ENCODE measurements around the gene RUNX1. TPM values are rescaled to one million over a fixed set of nuclear protein-coding genes. Genes with fewer than 3 reads are reported as not detected.

Gene RUNX1
- total RNA-seq, 1 experiment from 2014 or later, result 0.52 TPM

- Histone ChIP-seq H3K4me3 (ENCODE audit: low read depth, low read length, poor library complexity, severe bottlenecking) (no peak overlapping the region), H3K9me3 (ENCODE audit: low read depth, low read length, poor library complexity, severe bottlenecking) (no peaks in the 10 kb centered on the region), H3K27ac (ENCODE audit: low read depth, low read length, poor library complexity, severe bottlenecking) (no peak overlapping the region), H3K36me3 (ENCODE audit: insufficient read depth, low read length, poor library complexity, severe bottlenecking) (no peaks in the 10 kb centered on the region), H3K27me3 (replicated peaks; ENCODE audit: insufficient read depth, low read depth, low read length, poor library complexity) (peaks cover 3% of the 10 kb centered on the region), H3K4me1 (ENCODE audit: insufficient read depth, low read length, poor library complexity, severe bottlenecking) (no peaks in the 10 kb centered on the region)
- CTCF ChIA-PET, result no interaction called here
- no TSS peak for BruUV-seq (replicated peaks)
- no peak for TF ChIP-seq EZH2 (IDR thresholded peaks at IDR 0.05; ENCODE audit: borderline replicate concordance, low read depth, low read length, poor library complexity, severe bottlenecking)
- no peak for TF ChIP-seq CTCF (conservative IDR thresholded peaks at IDR 0.05; ENCODE audit: low read depth, low read length)
- POLR2A ChIA-PET (ENCODE audit: low non-redundant PET), result no interaction called here
- DNase-seq (ENCODE audit: low spot score), result no peak
- intact Hi-C loops (cut with micrococcal nuclease; ENCODE audit: unreplicated experiment), result no loop called here
These were observed 30.1 kb upstream of the RUNX1 start for GRCh38 chr21:35079181-35079580.

- intact Hi-C loops (cut with micrococcal nuclease; ENCODE audit: unreplicated experiment), result no loop called here
- H3K27me3 ChIP-seq (replicated peaks; ENCODE audit: insufficient read depth, low read depth, low read length, poor library complexity), result peaks cover 3% of the 10 kb centered on the region
- H3K9me3 ChIP-seq (ENCODE audit: low read depth, low read length, poor library complexity, severe bottlenecking), result no peaks in the 10 kb centered on the region
- TF ChIP-seq EZH2 (IDR thresholded peaks at IDR 0.05; ENCODE audit: borderline replicate concordance, low read depth, low read length, poor library complexity, severe bottlenecking) (no peak), CTCF (conservative IDR thresholded peaks at IDR 0.05; ENCODE audit: low read depth, low read length) (no peak)
- H3K4me1 ChIP-seq (ENCODE audit: insufficient read depth, low read length, poor library complexity, severe bottlenecking), result no peaks in the 10 kb centered on the region
- H3K27ac ChIP-seq (ENCODE audit: low read depth, low read length, poor library complexity, severe bottlenecking), result no peak overlapping the region
- no peak overlapping the region for H3K4me3 ChIP-seq (ENCODE audit: low read depth, low read length, poor library complexity, severe bottlenecking)
- no TSS peak for BruUV-seq (replicated peaks)
- DNase-seq (ENCODE audit: low spot score), result no peak
- no peaks in the 10 kb centered on the region for H3K36me3 ChIP-seq (ENCODE audit: insufficient read depth, low read length, poor library complexity, severe bottlenecking)
- POLR2A ChIA-PET (ENCODE audit: low non-redundant PET), result no interaction called here
- CTCF ChIA-PET, result no interaction called here
These were observed 28.9 kb upstream of the RUNX1 start for GRCh38 chr21:35077975-35078374.

GRCh38 chr21:35077466-35077865, 28.4 kb upstream of the RUNX1 start:
- DNase-seq (ENCODE audit: low spot score), result no peak
- no TSS peak for BruUV-seq (replicated peaks)
- Histone ChIP-seq H3K4me3 (ENCODE audit: low read depth, low read length, poor library complexity, severe bottlenecking) (no peak overlapping the region), H3K36me3 (ENCODE audit: insufficient read depth, low read length, poor library complexity, severe bottlenecking) (no peaks in the 10 kb centered on the region), H3K4me1 (ENCODE audit: insufficient read depth, low read length, poor library complexity, severe bottlenecking) (no peaks in the 10 kb centered on the region), H3K27me3 (replicated peaks; ENCODE audit: insufficient read depth, low read depth, low read length, poor library complexity) (peaks cover 3% of the 10 kb centered on the region), H3K9me3 (ENCODE audit: low read depth, low read length, poor library complexity, severe bottlenecking) (no peaks in the 10 kb centered on the region), H3K27ac (ENCODE audit: low read depth, low read length, poor library complexity, severe bottlenecking) (no peak overlapping the region)
- intact Hi-C loops (cut with micrococcal nuclease; ENCODE audit: unreplicated experiment), result no loop called here
- TF ChIP-seq CTCF (conservative IDR thresholded peaks at IDR 0.05; ENCODE audit: low read depth, low read length) (no peak), EZH2 (IDR thresholded peaks at IDR 0.05; ENCODE audit: borderline replicate concordance, low read depth, low read length, poor library complexity, severe bottlenecking) (no peak)
- ChIA-PET CTCF (no interaction called here), POLR2A (ENCODE audit: low non-redundant PET) (no interaction called here)

Measured in A673 (cell line).